HG03064 (cell line): ENCODE measurements around the gene THRB.

Source experiments
- ATAC-seq: cut with Tn5 transposase; IDR thresholded peaks from one replicate; pipeline ENCODE4 v1.9.1; 2021; ENCODE audit warnings: low read depth; ENCODE audit not compliant: unreplicated experiment

THRB gene

GRCh38 chr3:24249523-24249922 lies 245.1 kb downstream of the THRB start:
- no peak for ATAC-seq

- no peak for ATAC-seq
These were observed 249.6 kb downstream of the THRB start for GRCh38 chr3:24245056-24245455.

- ATAC-seq, result no peak
These were observed 250.2 kb downstream of the THRB start for GRCh38 chr3:24244491-24244890.

- ATAC-seq, result no peak
These were observed 252.5 kb downstream of the THRB start for GRCh38 chr3:24242012-24242698.

GRCh38 chr3:24240306-24240705 lies 254.3 kb downstream of the THRB start:
- no peak for ATAC-seq

GRCh38 chr3:24237971-24238706 lies 256.5 kb downstream of the THRB start:
- ATAC-seq, result no peak

- ATAC-seq, result no peak
These were observed 259.5 kb downstream of the THRB start for GRCh38 chr3:24235121-24235520.

GRCh38 chr3:24232784-24233183 lies 261.9 kb downstream of the THRB start:
- no peak for ATAC-seq

- no peak for ATAC-seq
These were observed 265.0 kb downstream of the THRB start for GRCh38 chr3:24229468-24230221.

- no peak for ATAC-seq
These were observed 267.0 kb downstream of the THRB start for GRCh38 chr3:24227635-24228034.

GRCh38 chr3:24226397-24226796 lies 268.3 kb downstream of the THRB start:
- ATAC-seq, result no peak

- no peak for ATAC-seq
These were observed 269.2 kb downstream of the THRB start for GRCh38 chr3:24225385-24225950.

- ATAC-seq, result no peak
These were observed 269.8 kb downstream of the THRB start for GRCh38 chr3:24224666-24225384.

GRCh38 chr3:24222165-24222805 lies 272.4 kb downstream of the THRB start:
- no peak for ATAC-seq

- no peak for ATAC-seq
These were observed 273.6 kb downstream of the THRB start for GRCh38 chr3:24220859-24221657.

GRCh38 chr3:24215502-24215901 lies 279.1 kb downstream of the THRB start:
- no peak for ATAC-seq

GRCh38 chr3:24211381-24211780 lies 283.3 kb downstream of the THRB start:
- ATAC-seq, result no peak

- ATAC-seq, result no peak
These were observed 292.6 kb downstream of the THRB start for GRCh38 chr3:24202071-24202470.

GRCh38 chr3:24201301-24201700 lies 293.3 kb downstream of the THRB start:
- no peak for ATAC-seq
